Measurements from ENCODE around the gene CD52.
A peak's percentile ranks its signal among the peaks of the same experiment; 100 is the strongest.
"Not testable (repeated sequence)": the region's sequence is repeated elsewhere in the genome, so short reads cannot be mapped to it uniquely, and the experiment has no call there.

The CD52 gene

DNA sequence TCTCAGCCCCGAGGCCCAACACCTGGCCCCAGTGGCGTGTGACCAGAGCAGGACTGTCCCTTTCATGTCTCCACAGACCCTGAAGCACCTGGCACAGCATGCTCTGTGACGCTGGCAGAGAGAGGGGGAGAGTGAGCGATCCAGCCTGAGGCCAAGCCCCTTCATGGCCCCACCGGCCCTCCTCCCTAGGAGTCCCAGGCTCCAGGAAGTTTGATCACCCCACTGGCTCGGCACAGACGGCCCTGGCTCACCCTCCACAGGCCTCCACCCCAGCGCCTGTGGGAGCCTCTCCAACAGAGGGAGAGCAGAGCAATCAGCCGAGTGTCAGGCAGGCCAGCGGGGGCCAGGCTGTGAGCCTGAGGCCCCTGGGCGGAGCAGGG, 26.9 kb upstream of the CD52 start:
- H3K4me1 Mint-ChIP-seq, result peaks cover 25% of the 10 kb centered on the region
- TF ChIP-seq, protein P1, sequence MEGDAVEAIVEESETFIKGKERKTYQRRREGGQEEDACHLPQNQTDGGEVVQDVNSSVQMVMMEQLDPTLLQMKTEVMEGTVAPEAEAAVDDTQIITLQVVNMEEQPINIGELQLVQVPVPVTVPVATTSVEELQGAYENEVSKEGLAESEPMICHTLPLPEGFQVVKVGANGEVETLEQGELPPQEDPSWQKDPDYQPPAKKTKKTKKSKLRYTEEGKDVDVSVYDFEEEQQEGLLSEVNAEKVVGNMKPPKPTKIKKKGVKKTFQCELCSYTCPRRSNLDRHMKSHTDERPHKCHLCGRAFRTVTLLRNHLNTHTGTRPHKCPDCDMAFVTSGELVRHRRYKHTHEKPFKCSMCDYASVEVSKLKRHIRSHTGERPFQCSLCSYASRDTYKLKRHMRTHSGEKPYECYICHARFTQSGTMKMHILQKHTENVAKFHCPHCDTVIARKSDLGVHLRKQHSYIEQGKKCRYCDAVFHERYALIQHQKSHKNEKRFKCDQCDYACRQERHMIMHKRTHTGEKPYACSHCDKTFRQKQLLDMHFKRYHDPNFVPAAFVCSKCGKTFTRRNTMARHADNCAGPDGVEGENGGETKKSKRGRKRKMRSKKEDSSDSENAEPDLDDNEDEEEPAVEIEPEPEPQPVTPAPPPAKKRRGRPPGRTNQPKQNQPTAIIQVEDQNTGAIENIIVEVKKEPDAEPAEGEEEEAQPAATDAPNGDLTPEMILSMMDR (IDR thresholded peaks at IDR 0.05; ENCODE audit: unreplicated experiment in 3 of 3), result no peak
- H3K27ac Mint-ChIP-seq, result peak overlapping the region in 1 of 3 experiments; percentile 43
- no peak overlapping the region for H3K4me3 Mint-ChIP-seq
- peaks cover 4% of the 10 kb centered on the region for H3K27me3 Mint-ChIP-seq (ENCODE audit: low read depth)
- H3K9me3 Mint-ChIP-seq, result no peaks in the 10 kb centered on the region
- peaks cover 3% of the 10 kb centered on the region for H3K36me3 Mint-ChIP-seq (ENCODE audit: low read depth)

DNA sequence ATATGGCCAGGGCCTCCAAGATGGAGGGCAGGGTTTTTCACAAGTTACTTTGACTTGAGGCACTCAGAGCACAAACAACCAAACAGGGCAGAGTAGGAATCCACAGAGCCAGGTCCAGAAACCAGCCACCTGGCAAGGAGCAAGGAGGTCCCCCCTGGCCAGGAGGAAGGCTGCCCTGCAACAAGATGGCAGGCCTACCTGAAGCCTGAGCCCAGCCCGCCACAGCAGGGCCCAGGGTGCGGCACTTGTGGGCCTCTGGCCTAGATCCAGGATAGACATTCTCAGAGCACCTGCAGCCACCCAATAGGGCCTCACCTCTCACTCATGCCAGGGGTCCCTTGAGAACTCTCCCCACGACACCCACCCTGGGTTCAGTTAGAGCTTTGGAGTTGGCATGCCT, 26.3 kb upstream of the CD52 start:
- Mint-ChIP-seq H3K4me3 (peak overlapping the region in 1 of 3 experiments; percentile 10), H3K4me1 (peaks cover 21% of the 10 kb centered on the region), H3K36me3 (ENCODE audit: low read depth) (peaks cover 3% of the 10 kb centered on the region), H3K27ac (no peak overlapping the region), H3K27me3 (ENCODE audit: low read depth) (peaks cover 7% of the 10 kb centered on the region), H3K9me3 (no peaks in the 10 kb centered on the region)
- TF ChIP-seq, protein P1 (IDR thresholded peaks at IDR 0.05; ENCODE audit: unreplicated experiment in 3 of 3), result no peak

DNA sequence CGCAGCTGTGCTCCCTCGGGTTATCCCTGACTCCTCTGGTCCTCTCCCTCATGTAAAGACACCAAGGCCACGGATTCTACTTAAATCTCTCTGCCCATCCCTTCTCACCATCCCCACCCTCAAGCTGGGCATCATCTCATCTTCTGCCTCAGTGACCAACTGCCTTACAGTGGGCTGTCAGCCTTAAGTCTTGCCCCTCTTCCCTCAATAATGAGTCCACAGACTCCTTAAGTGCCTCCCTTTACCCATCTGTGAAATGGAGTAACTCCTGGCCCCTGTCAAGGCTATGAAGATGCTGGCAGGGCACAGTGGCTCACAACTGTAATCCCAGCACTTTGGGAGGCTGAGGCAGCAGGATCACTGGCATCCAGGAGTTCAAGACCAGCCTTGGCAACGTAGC, 25.8 kb upstream of the CD52 start:
- peak overlapping the region in 1 of 3 experiments; percentile 24 for H3K27ac Mint-ChIP-seq
- H3K36me3 Mint-ChIP-seq (ENCODE audit: low read depth), result peaks cover 3% of the 10 kb centered on the region
- H3K27me3 Mint-ChIP-seq (ENCODE audit: low read depth), result peaks cover 7% of the 10 kb centered on the region
- TF ChIP-seq, protein P1 (IDR thresholded peaks at IDR 0.05; ENCODE audit: unreplicated experiment in 3 of 3), result no peak
- peaks cover 20% of the 10 kb centered on the region for H3K4me1 Mint-ChIP-seq
- H3K9me3 Mint-ChIP-seq, result no peaks in the 10 kb centered on the region
- no peak overlapping the region for H3K4me3 Mint-ChIP-seq

DNA sequence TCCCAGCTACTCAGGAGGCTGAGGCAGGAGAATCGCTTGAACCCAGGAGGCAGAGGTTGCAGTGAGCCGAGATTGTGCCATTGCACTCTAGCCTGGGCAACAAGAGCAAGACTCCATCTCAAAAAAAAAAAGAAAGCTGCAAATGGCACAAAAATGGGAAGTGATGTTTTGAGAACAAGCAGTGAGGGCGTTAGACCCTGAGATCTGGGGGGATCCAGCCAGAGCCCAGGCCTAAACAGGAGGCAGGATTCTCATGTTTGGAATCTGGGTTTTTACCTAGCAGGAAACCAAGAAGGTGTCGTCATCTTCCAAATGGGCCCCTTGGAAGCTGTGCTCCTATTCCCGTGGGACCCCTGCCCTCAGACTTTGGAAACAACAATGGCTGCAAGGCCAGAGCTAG, 25.0 kb upstream of the CD52 start:
- not testable (repeated sequence) for H3K4me3 Mint-ChIP-seq
- H3K4me1 Mint-ChIP-seq, result peaks cover 12% of the 10 kb centered on the region

DNA sequence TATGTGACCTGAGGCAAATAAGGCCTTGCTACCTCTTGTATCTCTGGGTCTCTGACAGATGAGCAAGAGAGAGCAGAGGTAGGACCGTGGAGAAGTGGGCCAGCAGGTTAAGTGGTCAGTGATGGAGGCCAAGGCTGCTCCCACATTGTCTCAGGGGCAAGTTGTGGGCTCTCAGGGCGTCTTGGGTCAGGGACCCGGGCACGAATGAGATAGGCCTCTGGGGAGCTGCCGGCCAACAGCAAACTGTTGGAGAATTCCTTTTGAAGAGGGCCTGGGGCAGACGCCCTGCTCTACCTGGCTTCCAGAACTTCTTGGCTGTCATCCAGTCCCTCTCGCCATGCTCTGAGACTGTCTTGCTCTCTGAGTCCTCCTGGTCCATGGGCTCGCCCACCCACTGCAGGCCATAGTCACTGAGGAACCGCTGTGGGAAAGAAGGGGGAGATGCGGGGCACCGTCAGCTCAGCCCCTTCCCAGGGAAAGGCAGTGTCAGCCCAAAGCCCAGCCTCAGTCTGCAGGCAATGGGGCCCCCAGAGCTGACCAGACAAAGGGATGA, 23.8 kb upstream of the CD52 start:
- H3K4me3 Mint-ChIP-seq, result no peak overlapping the region
- H3K9me3 Mint-ChIP-seq, result no peaks in the 10 kb centered on the region
- peaks cover 4% of the 10 kb centered on the region for H3K4me1 Mint-ChIP-seq
- TF ChIP-seq, protein P1 (IDR thresholded peaks at IDR 0.05; ENCODE audit: unreplicated experiment in 3 of 3), result no peak
- peaks cover 7% of the 10 kb centered on the region for H3K27me3 Mint-ChIP-seq (ENCODE audit: low read depth)
- H3K36me3 Mint-ChIP-seq (ENCODE audit: low read depth), result peaks cover 3% of the 10 kb centered on the region
- H3K27ac Mint-ChIP-seq, result no peak overlapping the region

More for the DNA sequence above, 25.0 kb upstream of the CD52 start:
- H3K27ac Mint-ChIP-seq; H3K27me3 Mint-ChIP-seq (ENCODE audit: low read depth); H3K9me3 Mint-ChIP-seq; H3K36me3 Mint-ChIP-seq (ENCODE audit: low read depth): not testable (repeated sequence)

DNA sequence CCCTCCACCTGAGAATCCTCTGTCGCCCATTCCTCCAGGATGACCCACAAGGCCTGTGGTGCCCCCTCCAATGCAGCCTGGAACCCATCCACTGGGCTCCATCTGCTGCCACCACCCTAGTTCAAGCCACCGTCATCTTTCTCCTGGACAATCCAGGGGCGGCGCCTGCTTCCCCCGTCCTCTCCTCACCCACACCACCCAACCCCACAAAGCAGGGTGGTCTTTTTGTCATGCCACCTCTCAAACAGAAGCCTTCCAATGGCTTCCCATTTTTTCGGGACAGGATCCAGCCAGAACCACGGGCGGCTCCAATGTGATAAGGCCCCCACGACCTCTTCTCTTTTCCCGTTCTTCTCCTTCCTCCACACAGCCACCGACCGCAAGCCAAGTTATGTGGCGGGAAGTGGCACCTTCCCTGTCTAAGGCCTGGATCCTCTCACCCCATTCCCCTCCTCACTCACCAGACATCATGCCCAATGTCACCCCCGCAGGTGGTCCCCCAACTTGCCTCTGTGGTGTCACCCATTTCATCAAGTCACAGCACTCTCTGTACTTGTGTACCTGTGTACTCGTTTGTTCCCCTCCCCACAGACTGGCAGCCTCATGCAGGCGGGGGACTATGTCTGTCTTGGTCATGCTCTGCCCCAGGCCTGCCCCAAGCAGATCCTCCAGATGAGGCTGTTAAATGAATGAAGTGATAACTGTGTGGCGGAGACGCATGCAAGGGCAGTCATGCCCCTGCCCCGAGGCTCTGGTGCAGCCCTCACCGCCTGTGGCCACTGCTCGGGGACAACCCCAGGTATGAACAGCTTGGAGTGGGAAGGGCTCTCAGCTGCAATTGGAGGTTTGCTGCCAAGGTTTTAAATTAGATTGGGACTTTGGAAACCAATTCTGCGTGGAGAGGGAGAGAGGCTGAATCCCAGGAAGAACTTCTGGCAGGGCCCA, 22.3 kb upstream of the CD52 start:
- H3K27ac Mint-ChIP-seq, result no peak overlapping the region
- peaks cover 3% of the 10 kb centered on the region for H3K36me3 Mint-ChIP-seq (ENCODE audit: low read depth)
- TF ChIP-seq, protein P1 (IDR thresholded peaks at IDR 0.05; ENCODE audit: unreplicated experiment in 3 of 3), result no peak
- H3K4me3 Mint-ChIP-seq, result no peak overlapping the region
- H3K27me3 Mint-ChIP-seq (ENCODE audit: low read depth), result peaks cover 7% of the 10 kb centered on the region
- H3K9me3 Mint-ChIP-seq, result no peaks in the 10 kb centered on the region
- no peaks in the 10 kb centered on the region for H3K4me1 Mint-ChIP-seq
